Chondrocyte (in vitro differentiated cells): ENCODE data around the gene AGBL4. TPM values are rescaled to one million over a fixed set of nuclear protein-coding genes. Genes with fewer than 3 reads are reported as not detected.

Experiments
- DNase-seq: peaks from one replicate; pipeline ENCODE4 v3.0.0; 2021; ENCODE audit warnings: mixed read lengths, low spot score
- H3K27ac Mint-ChIP-seq: one replicate; pipeline ENCODE4 v1.8.0; 2021; ENCODE audit warnings: mild to moderate bottlenecking, moderate library complexity, mixed read lengths; ENCODE audit not compliant: unreplicated experiment
- H3K27me3 Mint-ChIP-seq: 2 replicates; pipeline ENCODE4 v1.8.0; 2021; ENCODE audit warnings: low read depth, mixed read lengths
- H3K36me3 Mint-ChIP-seq: 2 replicates; pipeline ENCODE4 v1.8.0; 2021; ENCODE audit warnings: low read depth, mixed read lengths
- H3K4me1 Mint-ChIP-seq: 2 replicates; pipeline ENCODE4 v1.8.0; 2021; ENCODE audit warnings: low read depth, mild to moderate bottlenecking, mixed read lengths
- H3K4me3 Mint-ChIP-seq: one replicate; pipeline ENCODE4 v1.8.0; 2021; ENCODE audit warnings: mild to moderate bottlenecking, moderate library complexity, mixed read lengths; ENCODE audit not compliant: unreplicated experiment
- H3K9me3 Mint-ChIP-seq: 2 replicates; pipeline ENCODE4 v1.8.0; 2021; ENCODE audit warnings: low read depth, mixed read lengths
- CTCF ChIP-seq: fragments of 200-600 bp; sonication (generic); IDR thresholded peaks from 2 replicates; pipeline ENCODE4 v1.5.0; 2021; ENCODE audit warnings: antibody characterized with exemption, mild to moderate bottlenecking, moderate library complexity
- total RNA-seq: library from RNA; stranded (reverse); gene quantifications from 3 replicates; pipeline ENCODE4 v1.2.1, GENCODE V29; 2021

AGBL4 gene
- total RNA-seq, 1 donor from 2014 or later = not detected

- Mint-ChIP-seq H3K27ac (no peak overlapping the region), H3K36me3 (no peaks in the 10 kb centered on the region), H3K9me3 (no peaks in the 10 kb centered on the region), H3K27me3 (peaks cover 21% of the 10 kb centered on the region), H3K4me1 (no peaks in the 10 kb centered on the region), H3K4me3 (no peak overlapping the region)
- DNase-seq = no peak
- no peak for TF ChIP-seq CTCF
Observed at GRCh38 chr1:48715921-48716320, 1307.8 kb downstream of the AGBL4 start.

GRCh38 chr1:48710915-48711314 is 1312.8 kb downstream of the AGBL4 start:
- H3K36me3 Mint-ChIP-seq = no peaks in the 10 kb centered on the region
- H3K4me1 Mint-ChIP-seq = no peaks in the 10 kb centered on the region

DNA sequence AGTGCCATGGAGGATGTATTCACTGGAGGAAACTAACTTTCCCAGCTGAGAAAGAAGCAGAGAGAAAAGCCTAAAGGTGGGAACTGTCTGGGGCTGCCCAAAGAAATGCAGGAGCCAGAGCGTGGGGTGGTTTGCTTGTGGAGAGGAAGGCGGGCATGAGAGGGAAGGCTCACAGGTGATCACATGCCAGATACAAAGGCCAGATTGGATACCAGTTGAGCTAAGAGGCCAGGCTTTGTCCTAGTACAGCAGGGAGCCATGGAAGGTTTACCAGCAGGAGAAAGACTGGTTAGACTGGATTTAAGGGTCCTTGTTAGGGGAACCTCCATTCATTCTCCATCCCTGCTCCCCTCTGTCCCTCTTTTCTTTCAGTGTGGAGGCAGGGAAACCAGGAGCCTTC is 1313.4 kb downstream of the AGBL4 start:
- no peak for TF ChIP-seq CTCF
- H3K36me3 Mint-ChIP-seq = no peaks in the 10 kb centered on the region
- no peak overlapping the region for H3K4me3 Mint-ChIP-seq
- H3K9me3 Mint-ChIP-seq = no peaks in the 10 kb centered on the region
- H3K27ac Mint-ChIP-seq = no peak overlapping the region
- peaks cover 23% of the 10 kb centered on the region for H3K27me3 Mint-ChIP-seq
- no peak for DNase-seq
- no peaks in the 10 kb centered on the region for H3K4me1 Mint-ChIP-seq

More at GRCh38 chr1:48710915-48711314, 1312.8 kb downstream of the AGBL4 start:
- Mint-ChIP-seq H3K4me3 (no peak overlapping the region), H3K27ac (no peak overlapping the region), H3K27me3 (peaks cover 21% of the 10 kb centered on the region), H3K9me3 (no peaks in the 10 kb centered on the region)
- no peak for DNase-seq
- no peak for TF ChIP-seq CTCF

GRCh38 chr1:48704736-48705135 is 1319.0 kb downstream of the AGBL4 start:
- H3K4me3 Mint-ChIP-seq = no peak overlapping the region
- DNase-seq = no peak
- H3K27me3 Mint-ChIP-seq = peaks cover 35% of the 10 kb centered on the region
- no peak for TF ChIP-seq CTCF
- no peaks in the 10 kb centered on the region for H3K9me3 Mint-ChIP-seq
- no peak overlapping the region for H3K27ac Mint-ChIP-seq
- H3K4me1 Mint-ChIP-seq = no peaks in the 10 kb centered on the region
- no peaks in the 10 kb centered on the region for H3K36me3 Mint-ChIP-seq

DNA sequence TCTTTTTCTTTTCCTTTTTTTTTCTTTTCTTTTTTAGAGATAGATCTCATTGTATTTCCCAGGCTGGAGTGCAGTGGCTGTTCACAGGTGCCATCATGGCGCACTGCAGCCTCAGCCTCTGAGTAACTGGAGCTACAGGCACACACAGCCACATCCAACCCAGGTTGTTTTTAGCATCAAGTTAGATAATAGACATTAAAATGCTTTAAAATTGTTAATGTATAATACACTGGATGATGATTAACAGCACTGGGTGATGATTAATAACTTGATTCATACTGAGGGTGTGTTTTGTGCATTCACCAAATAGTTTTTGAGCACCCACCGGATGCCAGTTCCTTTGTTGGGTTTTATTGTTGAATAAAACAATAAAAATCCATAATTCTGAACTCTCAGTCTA is 1322.3 kb downstream of the AGBL4 start:
- no peak for TF ChIP-seq CTCF
- no peak for DNase-seq
- peaks cover 47% of the 10 kb centered on the region for H3K27me3 Mint-ChIP-seq
- no peaks in the 10 kb centered on the region for H3K4me1 Mint-ChIP-seq
- H3K27ac Mint-ChIP-seq = no peak overlapping the region
- no peak overlapping the region for H3K4me3 Mint-ChIP-seq
- H3K36me3 Mint-ChIP-seq = no peaks in the 10 kb centered on the region
- no peaks in the 10 kb centered on the region for H3K9me3 Mint-ChIP-seq
